SU-DHL-6 (cell line): ENCODE measurements around the gene MYL4.

ENCODE experiments used
- CTCF ChIP-seq: fragments of 200-600 bp; sonication (generic); IDR thresholded peaks from one replicate; pipeline ENCODE4 v1.5.1; 2017; ENCODE audit warnings: antibody characterized with exemption, mild to moderate bottlenecking, low read length, moderate library complexity; ENCODE audit not compliant: insufficient read depth, poor library complexity, severe bottlenecking
- EZH2phosphoT487 ChIP-seq: fragments of 200-600 bp; sonication (generic), shearing (Covaris generic); conservative IDR thresholded peaks from 2 replicates; pipeline ENCODE4 v1.6.1; 2018; ENCODE audit warnings: mild to moderate bottlenecking, antibody characterized with exemption, low read length, moderate library complexity, mixed read lengths

- TF ChIP-seq CTCF (no peak), EZH2phosphoT487 (no peak)
Observed at GRCh38 chr17:47225911-47226688, 17.0 kb downstream of the MYL4 start.
